Fibroblast of lung (primary cell): ENCODE data around the gene EXOSC7. TPM values are rescaled to one million over a fixed set of nuclear protein-coding genes. Genes with fewer than 3 reads are reported as not detected.

Experiments
- DNase-seq, 2 donors: peaks; one replicate each; pipeline versions ENCODE4 v3.0.0 to v3.0.0-alpha.2; 2010; ENCODE audit warnings: low read depth in 2 of 2
- H2AFZ ChIP-seq: 2 replicates; pipeline ENCODE4 v1.5.1; 2012; ENCODE audit warnings: low read length, control low read depth, inconsistent platforms
- H3K27ac ChIP-seq: 2 replicates; pipeline ENCODE4 v1.5.1; 2011; ENCODE audit warnings: low read length, control low read depth; ENCODE audit not compliant: insufficient read depth
- H3K27me3 ChIP-seq: 2 replicates; pipeline ENCODE4 v1.5.1; 2011; ENCODE audit warnings: mild to moderate bottlenecking, low read length; ENCODE audit not compliant: control insufficient read depth, insufficient read depth
- H3K36me3 ChIP-seq: 2 replicates; pipeline ENCODE4 v1.5.1; 2011; ENCODE audit warnings: low read length; ENCODE audit not compliant: control insufficient read depth, insufficient read depth
- H3K4me1 ChIP-seq: 2 replicates; pipeline ENCODE4 v1.5.1; 2011; ENCODE audit warnings: low read length; ENCODE audit not compliant: control insufficient read depth, insufficient read depth; ENCODE audit errors: extremely low read depth
- H3K4me2 ChIP-seq: 2 replicates; pipeline ENCODE4 v1.5.1; 2011; ENCODE audit warnings: low read length, control low read depth; ENCODE audit not compliant: insufficient read depth; ENCODE audit errors: extremely low read depth
- H3K4me3 ChIP-seq, 4 experiments: fragments of 200-600 bp in 1 of 4; sonication (generic) in 1 of 4; replicated peaks in 1 of 4; 2 replicates each; pipeline ENCODE4 v1.5.1; 2011 to 2016; ENCODE audit warnings: low read length in 4 of 4, low read depth in 3 of 4, mild to moderate bottlenecking in 3 of 4, control low read depth in 2 of 4, inconsistent platforms in 1 of 4, mixed read lengths in 1 of 4; ENCODE audit not compliant: insufficient read depth in 1 of 4; ENCODE audit errors: control extremely low read depth in 1 of 4
- H3K79me2 ChIP-seq: 2 replicates; pipeline ENCODE4 v1.5.1; 2012; ENCODE audit warnings: mild to moderate bottlenecking, low read length, inconsistent platforms; ENCODE audit not compliant: control insufficient read depth, insufficient read depth
- H3K9ac ChIP-seq: 2 replicates; pipeline ENCODE4 v1.5.1; 2011; ENCODE audit warnings: mild to moderate bottlenecking, low read length, control low read depth; ENCODE audit not compliant: insufficient read depth
- H3K9me3 ChIP-seq: 2 replicates; pipeline ENCODE4 v1.5.1; 2012; ENCODE audit warnings: low read depth, low read length; ENCODE audit not compliant: control insufficient read depth, insufficient read depth
- H4K20me1 ChIP-seq: 2 replicates; pipeline ENCODE4 v1.5.1; 2011; ENCODE audit warnings: low read length; ENCODE audit not compliant: control insufficient read depth, insufficient read depth; ENCODE audit errors: extremely low read depth
- EZH2 ChIP-seq: IDR thresholded peaks from 2 replicates; pipeline ENCODE4 v1.5.1; 2012; ENCODE audit warnings: low read length, control low read depth, mild to moderate bottlenecking; ENCODE audit errors: missing control alignments
- polyA plus RNA-seq, 2 donors: library from polyadenylated mRNA; depleted of rRNA in 1 of 2; stranded (reverse) in 1 of 2; unstranded in 1 of 2; fragments of >200 nt; gene quantifications; 2 replicates each; pipeline ENCODE4 v1.2.1, GENCODE V29; 2011 to 2012; ENCODE audit warnings: missing spikeins in 1 of 2
- total RNA-seq: library from RNA; depleted of rRNA; stranded (reverse); fragments of >200 nt; gene quantifications from 2 replicates; pipeline ENCODE4 v1.2.1, GENCODE V29; 2014
- TF ChIP-seq, protein P1 (sequence below), 2 donors: IDR thresholded peaks in 1 of 2; conservative IDR thresholded peaks in 1 of 2; 1 replicate in 1 of 2; 2 replicates in 1 of 2; pipeline ENCODE4 v1.5.1; 2011 to 2012; ENCODE audit warnings: low read length in 2 of 2, control low read depth in 1 of 2, inconsistent platforms in 1 of 2, low read depth in 1 of 2, mild to moderate bottlenecking in 1 of 2

EXOSC7 gene
- total and polyA plus RNA-seq, 2 donors (not counting 1 experiment from before 2014, with no cell fraction given), result 58.8 to 72.5 TPM

DNA sequence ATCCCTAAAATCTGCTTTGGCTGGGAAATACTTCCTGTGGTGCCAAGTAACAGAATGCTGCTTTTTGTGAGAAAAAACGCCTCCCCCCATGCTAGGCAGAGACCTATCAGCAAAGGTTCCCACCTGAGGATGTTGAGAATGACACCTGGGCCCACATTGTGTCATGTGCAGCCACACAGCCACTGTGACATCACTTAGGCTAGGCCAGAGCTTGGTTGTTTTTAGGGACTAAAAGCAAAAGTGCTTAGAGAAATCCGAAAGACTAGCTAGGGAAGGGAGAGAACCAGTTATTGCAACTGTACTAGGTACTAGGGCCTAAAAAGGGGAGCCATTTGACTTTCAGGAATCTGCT, 6.2 kb upstream of the EXOSC7 start:
- Histone ChIP-seq H3K4me1 (peaks cover 5% of the 10 kb centered on the region), H3K9me3 (no peaks in the 10 kb centered on the region)
- DNase-seq, result no peak

DNA sequence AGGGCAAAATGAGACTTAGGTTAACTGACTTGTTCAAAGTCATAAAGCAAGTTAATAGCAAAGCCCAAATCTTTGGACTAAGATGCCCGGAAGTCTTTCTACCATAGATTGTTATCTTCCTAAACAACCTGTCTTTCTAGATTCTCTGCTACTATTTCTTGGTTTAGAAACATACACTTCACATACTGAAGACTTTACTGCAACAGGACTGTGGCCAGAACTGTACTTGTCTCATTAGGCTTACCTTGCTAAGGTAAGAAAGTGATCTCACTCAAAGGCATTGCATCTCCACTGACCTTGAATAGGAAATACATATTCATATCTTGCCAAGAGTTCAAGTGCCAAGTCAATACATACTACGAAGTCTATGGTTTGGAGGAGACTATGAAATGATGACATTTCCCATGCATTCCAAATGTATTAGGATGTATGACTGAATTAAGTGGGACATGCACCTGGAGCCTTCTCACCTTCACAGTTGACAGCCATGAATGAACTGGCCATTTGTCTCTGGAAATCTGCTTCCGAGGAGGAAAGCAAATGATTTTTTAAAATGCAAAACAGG, 5.0 kb upstream of the EXOSC7 start:
- TF ChIP-seq EZH2, result no peak
- H3K4me3 ChIP-seq, result no peak overlapping the region
- H3K79me2 ChIP-seq, result peaks cover 46% of the 10 kb centered on the region

More for the DNA sequence above, 6.2 kb upstream of the EXOSC7 start:
- Histone ChIP-seq H2AFZ (no peak overlapping the region), H3K27ac (no peak overlapping the region), H4K20me1 (no peaks in the 10 kb centered on the region), H3K9ac (no peak overlapping the region), H3K27me3 (no peaks in the 10 kb centered on the region), H3K79me2 (peaks cover 40% of the 10 kb centered on the region), H3K36me3 (no peaks in the 10 kb centered on the region), H3K4me2 (no peak overlapping the region), H3K4me3 (no peak overlapping the region)
- TF ChIP-seq, protein P1, sequence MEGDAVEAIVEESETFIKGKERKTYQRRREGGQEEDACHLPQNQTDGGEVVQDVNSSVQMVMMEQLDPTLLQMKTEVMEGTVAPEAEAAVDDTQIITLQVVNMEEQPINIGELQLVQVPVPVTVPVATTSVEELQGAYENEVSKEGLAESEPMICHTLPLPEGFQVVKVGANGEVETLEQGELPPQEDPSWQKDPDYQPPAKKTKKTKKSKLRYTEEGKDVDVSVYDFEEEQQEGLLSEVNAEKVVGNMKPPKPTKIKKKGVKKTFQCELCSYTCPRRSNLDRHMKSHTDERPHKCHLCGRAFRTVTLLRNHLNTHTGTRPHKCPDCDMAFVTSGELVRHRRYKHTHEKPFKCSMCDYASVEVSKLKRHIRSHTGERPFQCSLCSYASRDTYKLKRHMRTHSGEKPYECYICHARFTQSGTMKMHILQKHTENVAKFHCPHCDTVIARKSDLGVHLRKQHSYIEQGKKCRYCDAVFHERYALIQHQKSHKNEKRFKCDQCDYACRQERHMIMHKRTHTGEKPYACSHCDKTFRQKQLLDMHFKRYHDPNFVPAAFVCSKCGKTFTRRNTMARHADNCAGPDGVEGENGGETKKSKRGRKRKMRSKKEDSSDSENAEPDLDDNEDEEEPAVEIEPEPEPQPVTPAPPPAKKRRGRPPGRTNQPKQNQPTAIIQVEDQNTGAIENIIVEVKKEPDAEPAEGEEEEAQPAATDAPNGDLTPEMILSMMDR (conservative IDR thresholded peaks at IDR 0.05 in 1 of 2, IDR thresholded peaks at IDR 0.05 in 1 of 2; ENCODE audit: low read depth in 1 of 2, low read length in 2 of 2), result no peak
- no peak for TF ChIP-seq EZH2

DNA sequence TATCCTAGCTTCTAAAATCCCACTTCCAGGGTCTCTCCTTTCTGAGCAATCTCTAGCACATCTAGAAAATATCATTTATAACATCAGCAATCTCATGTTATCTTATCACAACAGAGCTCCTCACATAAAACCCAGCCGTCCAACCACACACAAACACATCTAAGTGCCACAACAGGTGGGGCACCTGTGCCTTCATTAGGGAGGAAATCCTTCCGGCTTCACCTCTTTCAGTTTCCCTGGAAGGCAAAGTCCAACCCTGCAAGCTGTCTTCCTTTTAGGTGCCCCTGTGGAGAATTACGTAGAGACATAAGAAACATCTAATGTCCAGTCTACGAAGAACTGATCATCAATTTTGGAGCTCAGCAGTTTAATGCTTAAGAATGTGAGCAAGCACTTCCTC, 1.6 kb upstream of the EXOSC7 start:
- Histone ChIP-seq H3K4me3 (peak overlapping the region; percentile 61 to 92 (median 76)), H3K27ac (no peak overlapping the region), H4K20me1 (no peaks in the 10 kb centered on the region), H3K9ac (no peak overlapping the region), H2AFZ (no peak overlapping the region), H3K36me3 (peaks cover 1% of the 10 kb centered on the region), H3K9me3 (no peaks in the 10 kb centered on the region), H3K4me1 (peaks cover 8% of the 10 kb centered on the region), H3K79me2 (peaks cover 69% of the 10 kb centered on the region), H3K4me2 (peak overlapping the region; percentile 55), H3K27me3 (no peaks in the 10 kb centered on the region)
- DNase-seq, result no peak
- no peak for TF ChIP-seq EZH2
- TF ChIP-seq, protein P1 (conservative IDR thresholded peaks at IDR 0.05 in 1 of 2, IDR thresholded peaks at IDR 0.05 in 1 of 2; ENCODE audit: low read depth in 1 of 2, low read length in 2 of 2), result no peak

More for the DNA sequence above, 5.0 kb upstream of the EXOSC7 start:
- Histone ChIP-seq H3K27me3 (no peaks in the 10 kb centered on the region), H3K4me1 (peaks cover 5% of the 10 kb centered on the region), H3K9me3 (no peaks in the 10 kb centered on the region), H3K4me2 (no peak overlapping the region), H3K9ac (no peak overlapping the region), H3K27ac (no peak overlapping the region), H4K20me1 (no peaks in the 10 kb centered on the region), H3K36me3 (no peaks in the 10 kb centered on the region), H2AFZ (no peak overlapping the region)
- no peak for DNase-seq
